ENCODE results near the gene GPR31.

Gene GPR31

GRCh38 chr6:167116838-167117228 is 40.9 kb downstream of the GPR31 start:
- no peak for DNase-seq

- no peak for DNase-seq
Observed at GRCh38 chr6:167116109-167116837, 41.5 kb downstream of the GPR31 start.

GRCh38 chr6:167115054-167115453 is 42.7 kb downstream of the GPR31 start:
- DNase-seq, result no peak

- DNase-seq, result no peak
Observed at GRCh38 chr6:167113935-167114910, 43.6 kb downstream of the GPR31 start.

DNA sequence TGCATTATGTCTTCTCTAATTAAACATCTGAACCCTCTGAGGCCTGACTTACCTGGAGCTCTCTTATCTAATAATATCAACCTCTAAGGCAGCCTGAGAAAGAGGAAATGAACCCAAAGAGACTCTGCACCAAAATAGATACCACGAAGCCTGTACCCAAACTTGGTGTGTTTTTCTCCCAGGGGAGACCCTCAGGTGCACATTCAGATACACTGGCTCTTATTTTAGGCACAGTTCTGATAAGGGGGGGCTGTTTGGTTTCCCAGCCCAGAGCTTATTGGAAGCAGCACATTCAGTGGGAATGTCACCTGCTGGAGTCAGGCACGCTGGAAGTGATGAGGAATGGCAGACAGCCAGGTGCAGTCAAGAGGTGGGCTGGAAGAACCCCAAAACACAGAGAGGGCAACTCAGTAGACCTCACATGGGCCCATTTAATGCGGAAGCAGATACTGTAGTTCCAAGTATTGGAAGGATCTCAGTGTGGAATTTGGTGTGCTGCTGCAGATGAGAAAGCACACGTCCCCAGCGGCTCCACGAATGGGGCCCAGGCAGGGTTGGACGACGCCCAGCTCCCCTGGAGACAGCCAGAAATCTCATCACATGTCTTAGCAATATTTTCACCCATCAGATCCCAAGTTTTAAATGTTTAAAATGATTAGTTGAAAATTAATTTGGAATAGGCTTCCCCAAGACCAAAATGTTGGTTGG is 44.6 kb downstream of the GPR31 start:
- no peak for DNase-seq

DNA sequence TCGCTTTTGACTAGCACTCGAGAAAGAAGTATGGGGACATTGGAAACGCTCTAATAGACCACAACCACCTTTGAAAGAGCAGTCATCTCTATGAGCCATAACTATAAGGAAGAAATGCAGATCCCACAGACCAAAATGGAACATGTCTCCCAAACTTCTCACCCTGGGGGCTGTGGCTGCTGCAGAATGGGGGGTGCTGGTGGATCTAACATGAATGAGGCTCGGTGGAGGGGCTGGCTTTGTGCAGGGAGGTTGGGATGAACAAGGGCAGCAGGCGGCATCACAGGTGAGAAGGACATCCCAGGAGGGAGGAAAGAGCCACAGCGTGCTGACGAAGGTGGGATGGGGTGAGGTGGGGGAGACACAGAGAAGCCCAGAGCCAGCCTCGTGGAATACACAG is 45.4 kb downstream of the GPR31 start:
- no peak for DNase-seq

- DNase-seq, result no peak
Observed at GRCh38 chr6:167111597-167111996, 46.2 kb downstream of the GPR31 start.

- no peak for DNase-seq
Observed at GRCh38 chr6:167109651-167110050, 48.1 kb downstream of the GPR31 start.

- no peak for DNase-seq
Observed at GRCh38 chr6:167108278-167108677, 49.5 kb downstream of the GPR31 start.

DNA sequence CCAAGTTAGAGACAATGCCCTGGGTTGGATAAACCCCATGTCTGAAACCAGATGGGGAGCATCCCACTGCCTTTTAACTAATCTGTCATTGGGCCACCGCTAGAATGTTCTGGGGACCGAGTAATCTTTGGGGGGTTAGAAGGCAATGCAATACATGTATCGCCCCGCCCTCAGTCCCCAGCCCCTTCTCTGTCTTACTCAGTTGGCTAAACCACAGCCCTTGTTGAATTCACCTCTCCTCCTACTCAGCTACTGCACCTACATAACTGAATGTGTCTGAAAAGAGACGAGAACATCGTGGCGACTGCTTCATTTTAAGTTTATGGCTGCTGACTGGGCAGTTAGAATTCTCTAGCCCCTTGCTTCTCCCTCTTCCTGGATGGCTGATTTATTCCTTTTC is 50.0 kb downstream of the GPR31 start:
- no peak for DNase-seq

DNA sequence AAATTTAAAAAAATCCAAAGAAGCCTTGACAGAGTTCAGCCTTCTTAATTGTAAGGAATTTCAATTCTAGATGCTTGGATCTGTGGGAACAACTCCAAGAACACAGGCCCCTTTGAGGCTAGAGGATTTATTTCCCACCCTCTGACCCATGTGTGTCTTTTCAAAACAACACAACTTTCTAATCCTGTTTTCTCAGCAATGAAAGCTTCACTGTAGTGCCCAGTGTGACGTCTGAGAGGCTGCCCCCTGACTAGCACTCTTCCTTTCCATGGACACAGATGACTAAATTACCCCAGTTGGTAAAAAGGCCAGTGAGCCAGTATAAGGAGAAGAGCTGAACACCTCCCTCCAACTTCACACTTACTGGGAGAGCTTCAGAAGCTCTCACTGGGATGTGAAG is 51.4 kb downstream of the GPR31 start:
- DNase-seq, result no peak
